Measurements from ENCODE around the gene TSPAN3.

DNA sequence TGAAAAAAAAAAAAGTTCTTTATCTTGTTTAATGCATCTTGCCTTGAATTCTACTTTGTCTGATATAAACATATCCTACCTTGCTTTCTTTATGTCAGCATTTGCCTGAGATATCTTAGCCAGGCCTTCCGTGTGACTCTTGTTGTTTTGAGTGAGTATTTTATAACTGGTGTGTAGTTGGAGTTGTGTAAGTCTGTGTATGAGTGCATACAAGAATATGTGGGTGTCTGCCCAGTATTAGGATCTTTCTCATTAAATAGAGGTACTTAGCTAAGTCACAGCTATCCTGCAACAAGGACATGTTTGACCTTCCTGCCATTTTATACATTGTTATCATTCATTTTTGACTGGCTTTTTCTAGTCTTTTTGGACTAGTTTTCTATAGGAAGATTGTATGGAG, 22.5 kb upstream of the TSPAN3 start:
- TF ChIP-seq POLR2AphosphoS5 (IDR thresholded peaks at IDR 0.05; ENCODE audit: insufficient read depth in 1 of 2, low read depth in 1 of 2) (no peak), POLR2A (IDR thresholded peaks at IDR 0.05) (no peak)
- TF ChIP-seq, protein P1, sequence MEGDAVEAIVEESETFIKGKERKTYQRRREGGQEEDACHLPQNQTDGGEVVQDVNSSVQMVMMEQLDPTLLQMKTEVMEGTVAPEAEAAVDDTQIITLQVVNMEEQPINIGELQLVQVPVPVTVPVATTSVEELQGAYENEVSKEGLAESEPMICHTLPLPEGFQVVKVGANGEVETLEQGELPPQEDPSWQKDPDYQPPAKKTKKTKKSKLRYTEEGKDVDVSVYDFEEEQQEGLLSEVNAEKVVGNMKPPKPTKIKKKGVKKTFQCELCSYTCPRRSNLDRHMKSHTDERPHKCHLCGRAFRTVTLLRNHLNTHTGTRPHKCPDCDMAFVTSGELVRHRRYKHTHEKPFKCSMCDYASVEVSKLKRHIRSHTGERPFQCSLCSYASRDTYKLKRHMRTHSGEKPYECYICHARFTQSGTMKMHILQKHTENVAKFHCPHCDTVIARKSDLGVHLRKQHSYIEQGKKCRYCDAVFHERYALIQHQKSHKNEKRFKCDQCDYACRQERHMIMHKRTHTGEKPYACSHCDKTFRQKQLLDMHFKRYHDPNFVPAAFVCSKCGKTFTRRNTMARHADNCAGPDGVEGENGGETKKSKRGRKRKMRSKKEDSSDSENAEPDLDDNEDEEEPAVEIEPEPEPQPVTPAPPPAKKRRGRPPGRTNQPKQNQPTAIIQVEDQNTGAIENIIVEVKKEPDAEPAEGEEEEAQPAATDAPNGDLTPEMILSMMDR (IDR thresholded peaks at IDR 0.05) = no peak

Data from vagina (tissue), 2 donors.